Stimulated activated CD4-positive, alpha-beta T cell treated with anti-CD3 and anti-CD28 coated beads, Interleukin-4, amount 100 ng/mL, for 48 hours (primary cell): ENCODE data around the gene C1QTNF4.
"Not testable (repeated sequence)": the region's sequence is repeated elsewhere in the genome, so short reads cannot be mapped to it uniquely, and the experiment has no call there.

ENCODE experiments used
- DNase-seq, 2 donors: peaks; one replicate each; pipeline ENCODE4 v3.0.0-alpha.2; 2020; ENCODE audit warnings: low read depth in 2 of 2

C1QTNF4 gene

GRCh38 chr11:47565340-47566148 is 28.7 kb downstream of the C1QTNF4 start, which contains the start of gene PTPMT1:
TSS of gene PTPMT1 (plus strand) at chr11:47565599. CDS start at chr11:47565623, 24 bp downstream.
- DNase-seq = peak; percentile 54 to 69

GRCh38 chr11:47564933-47565339 is 29.3 kb downstream of the C1QTNF4 start:
- no peak for DNase-seq

DNA sequence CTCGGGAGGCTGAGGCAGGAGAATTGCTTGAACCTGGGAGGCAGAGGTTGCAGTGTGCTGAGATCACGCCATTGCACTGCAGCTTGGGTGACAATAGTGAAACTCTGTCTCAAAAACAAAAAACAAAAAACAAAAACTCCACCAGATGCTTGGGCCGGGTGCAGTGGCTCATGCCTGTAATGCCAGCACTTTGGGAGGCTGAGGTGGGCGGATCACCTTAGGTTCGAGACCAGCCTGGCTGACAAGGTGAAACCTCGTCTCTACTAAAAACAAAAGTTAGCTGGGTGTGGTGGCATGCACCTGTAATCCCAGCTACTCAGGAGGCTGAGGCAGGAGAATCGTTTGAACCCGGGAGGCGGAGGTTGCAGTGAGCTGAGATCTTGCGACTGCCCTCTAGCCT is 29.8 kb downstream of the C1QTNF4 start:
- DNase-seq = not testable (repeated sequence)

- DNase-seq = not testable (repeated sequence)
Measured at GRCh38 chr11:47562393-47562792, 31.8 kb downstream of the C1QTNF4 start.

GRCh38 chr11:47560426-47560825 is 33.8 kb downstream of the C1QTNF4 start:
- DNase-seq = no peak

DNA sequence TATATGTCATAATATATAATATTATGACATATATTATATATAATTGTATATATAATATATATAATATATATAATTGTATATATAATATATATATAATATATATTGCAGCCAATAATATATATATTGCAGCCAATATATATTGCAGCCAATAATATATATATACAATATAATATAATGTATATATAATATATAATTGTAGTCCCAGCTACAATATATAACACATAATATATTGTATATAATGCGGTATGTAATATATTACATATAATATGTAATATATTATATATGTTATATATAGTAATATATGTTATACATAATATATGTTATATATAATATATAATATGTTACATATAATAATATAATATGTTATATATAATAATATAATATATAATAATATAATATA is 35.5 kb downstream of the C1QTNF4 start:
- DNase-seq = no peak

GRCh38 chr11:47557004-47557403 is 37.2 kb downstream of the C1QTNF4 start:
- DNase-seq = not testable (repeated sequence)

- DNase-seq = no peak
Measured at GRCh38 chr11:47553406-47553743, 40.8 kb downstream of the C1QTNF4 start.

DNA sequence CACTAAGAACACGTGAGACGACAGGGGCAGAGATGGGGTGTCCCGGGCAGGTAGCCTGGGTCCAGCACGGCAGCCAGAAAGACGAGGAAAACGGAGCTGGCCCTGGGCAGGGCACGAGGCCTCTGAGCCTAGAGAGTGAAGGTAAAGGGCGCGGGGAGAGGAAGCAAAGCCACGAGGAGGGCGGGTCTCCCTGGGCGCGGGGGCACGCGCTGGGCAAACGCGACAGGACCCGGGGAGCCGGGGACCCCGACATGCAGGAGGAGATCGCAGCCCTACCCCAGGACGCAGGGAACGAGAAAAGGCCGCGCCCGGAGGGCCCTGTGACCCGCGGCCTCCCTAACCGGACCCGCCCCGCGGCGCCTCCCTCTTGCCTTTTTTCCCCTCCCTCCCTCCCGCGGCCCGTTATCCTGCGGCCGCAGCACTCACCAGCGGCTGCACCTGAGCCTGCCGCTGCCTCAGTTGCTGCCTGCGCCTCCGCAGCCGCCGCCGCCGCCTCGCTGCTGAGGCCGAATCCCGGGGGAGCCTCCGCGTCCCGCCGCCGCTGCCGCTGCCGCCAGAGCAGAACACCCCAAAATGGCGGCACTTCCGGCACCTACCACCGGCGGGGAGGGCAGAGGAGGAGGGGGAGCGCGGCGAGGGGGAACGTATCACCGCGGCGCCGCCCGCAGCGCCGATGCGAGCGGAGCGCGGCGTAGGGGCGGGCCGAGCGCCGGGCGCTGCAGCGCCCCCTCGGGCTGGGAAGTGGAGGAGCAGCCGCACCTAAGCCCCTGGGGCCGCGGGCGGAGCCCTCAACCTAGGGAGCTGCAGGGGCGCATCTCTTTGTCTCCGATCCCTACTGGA is 41.4 kb downstream of the C1QTNF4 start, which contains the start of gene CELF1:
Gene CELF1, minus strand, starts transcription at position 567 of the 840 bp plus-strand sequence. CDS start 53,609 bp downstream, outside the sequence.
- peak; percentile 87 to 93 for DNase-seq

DNA sequence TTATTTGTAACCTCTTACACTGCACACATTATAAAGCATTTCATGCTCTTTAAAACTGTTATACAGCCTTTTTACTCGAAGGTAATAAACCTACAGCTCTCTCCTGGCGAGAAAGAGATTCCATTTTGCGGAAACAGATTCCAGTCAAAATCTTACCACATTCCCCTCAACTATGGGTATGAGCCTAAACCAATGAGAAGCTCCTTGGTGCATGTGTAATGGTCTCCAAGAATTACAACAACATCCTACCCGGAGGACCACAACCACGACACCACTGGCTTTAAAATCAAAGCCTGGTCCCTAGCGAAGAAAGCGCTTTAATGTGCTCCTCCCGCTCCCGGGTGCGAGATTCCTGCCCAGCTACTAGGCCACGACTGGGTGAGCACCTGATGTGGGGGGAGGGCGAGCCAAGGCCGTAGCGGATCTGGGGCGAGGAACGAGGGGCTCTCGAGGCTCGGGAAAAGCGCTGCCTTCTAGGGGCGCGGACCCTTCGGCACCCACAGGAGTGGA is 42.1 kb downstream of the C1QTNF4 start:
- DNase-seq = no peak

DNA sequence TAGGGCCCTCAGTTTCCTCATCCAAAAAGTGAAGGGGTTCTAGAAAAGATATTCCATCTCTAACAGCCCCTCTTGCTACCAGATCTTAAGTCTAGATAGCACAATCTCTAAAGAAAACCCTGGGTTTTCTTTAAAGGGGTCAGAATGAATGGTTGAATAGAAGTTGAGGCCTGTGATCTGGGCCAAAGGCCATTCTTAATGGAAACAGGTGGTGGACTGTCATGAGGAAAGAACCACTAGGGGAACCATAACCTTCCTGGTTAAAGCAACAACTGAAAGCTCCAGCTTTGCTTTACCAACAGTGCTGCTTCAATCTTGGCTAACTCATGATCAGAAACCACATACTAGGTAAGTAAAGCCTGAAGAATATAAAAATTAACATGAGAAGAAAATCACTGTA is 43.1 kb downstream of the C1QTNF4 start:
- no peak for DNase-seq

DNA sequence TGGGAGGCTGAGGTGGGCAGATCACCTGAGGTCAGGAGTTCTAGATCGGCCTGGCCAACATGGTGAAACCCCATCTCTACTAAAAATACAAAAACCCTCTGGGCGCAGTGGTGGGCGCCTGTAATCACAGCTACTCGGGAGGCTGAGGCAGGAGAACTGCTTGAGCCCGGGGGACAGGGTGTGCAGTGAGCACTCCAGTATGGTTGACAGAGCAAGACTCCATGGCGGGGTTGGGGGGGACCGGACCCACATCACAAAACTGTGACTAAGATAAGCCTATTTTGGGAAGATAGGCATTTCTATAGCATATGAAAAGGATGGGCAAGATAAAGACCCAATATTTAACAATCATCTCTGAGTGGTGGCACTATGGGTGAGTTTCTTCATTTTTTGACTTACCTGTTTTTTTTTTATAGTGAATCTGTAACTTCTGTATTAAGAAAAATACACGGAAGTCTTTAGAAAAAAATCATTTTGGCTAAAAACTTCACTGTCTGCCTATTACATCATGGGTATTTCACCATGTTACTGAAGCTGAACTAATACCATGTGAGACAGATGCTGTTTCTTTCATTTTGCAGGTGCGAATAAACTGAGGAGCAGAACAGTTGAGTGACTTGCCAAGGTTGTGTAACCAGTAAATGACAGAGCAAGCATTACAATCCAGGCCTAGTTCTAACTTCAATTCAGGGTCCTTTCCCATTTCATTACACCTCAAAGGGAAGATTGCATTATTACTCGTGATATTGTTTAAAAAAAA is 43.7 kb downstream of the C1QTNF4 start:
- DNase-seq = no peak

DNA sequence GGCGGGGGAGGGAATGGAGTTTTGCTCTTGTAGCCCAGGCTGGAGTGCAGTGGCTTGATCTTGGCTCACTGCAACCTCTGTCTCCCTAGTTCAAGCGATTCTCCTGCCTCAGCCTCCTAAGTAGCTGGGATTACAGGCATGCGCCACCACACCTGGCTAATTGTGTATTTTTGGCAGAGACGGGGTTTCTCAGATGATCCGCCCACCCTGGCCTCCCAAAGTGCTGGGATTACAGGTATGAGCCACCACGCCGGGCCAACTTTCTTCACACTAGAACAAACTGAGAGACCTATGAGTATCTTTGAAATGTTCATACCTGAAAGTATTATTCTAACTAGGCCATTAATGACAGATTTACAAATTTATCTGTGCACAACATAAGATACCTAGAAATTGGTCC is 47.9 kb downstream of the C1QTNF4 start:
- not testable (repeated sequence) for DNase-seq

- DNase-seq = no peak
Measured at GRCh38 chr11:47545298-47545697, 48.9 kb downstream of the C1QTNF4 start.

DNA sequence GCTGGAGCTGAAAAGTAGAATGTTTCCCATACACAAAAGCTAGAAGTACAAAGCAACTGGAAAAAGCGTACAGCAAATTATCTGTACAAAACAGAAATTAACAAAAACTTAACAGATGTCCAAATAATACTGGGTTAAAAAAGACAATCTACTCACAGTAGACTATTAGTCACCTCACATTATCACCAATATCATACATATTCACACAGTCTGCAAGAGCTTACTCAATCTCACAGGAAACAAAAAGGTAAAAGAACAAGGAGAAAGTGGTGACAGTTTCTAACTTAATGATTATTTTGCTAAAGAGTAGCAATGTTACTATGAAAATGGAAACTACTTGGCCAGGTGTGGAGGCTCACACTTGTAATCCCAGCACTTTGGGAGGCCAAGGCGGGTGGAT is 53.1 kb downstream of the C1QTNF4 start:
- DNase-seq = no peak

DNA sequence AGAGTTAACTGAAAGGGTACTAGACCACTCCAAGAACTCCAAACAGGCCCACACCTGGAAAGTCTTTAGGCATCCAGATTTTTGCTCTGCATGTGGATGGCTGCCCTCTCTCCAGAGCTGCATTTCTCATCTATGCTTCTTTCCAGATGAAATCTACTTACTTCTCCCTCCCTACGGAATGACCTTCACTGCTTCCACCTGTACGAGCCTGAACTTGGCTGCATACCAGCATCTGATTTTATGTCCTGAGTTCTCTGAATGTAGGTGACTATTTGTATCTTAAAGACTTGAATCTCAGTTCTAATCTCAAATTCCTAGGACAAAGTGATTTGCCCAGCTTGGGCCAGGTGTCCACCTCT is 54.6 kb downstream of the C1QTNF4 start:
- no peak for DNase-seq
